Endothelial cell of umbilical vein (primary cell): ENCODE data around the gene ST6GALNAC3. TPM values are rescaled to one million over a fixed set of nuclear protein-coding genes. Genes with fewer than 3 reads are reported as not detected.

ENCODE experiments used
- BruUV-seq: library from RNA; stranded (reverse); fragments of 400-500 nt; replicated peaks from 2 replicates; lab custom pipeline; 2021; lab: Mats Ljungman, UMichigan
- CTCF ChIA-PET: fragments of 300-600, 350-600 bp; sonication (Branson Sonifier 250); formaldehyde crosslinking; loops from one replicate; lab custom pipeline; 2021; ENCODE audit warnings: antibody characterized with exemption, inconsistent platforms; lab: Charles Lee
- POLR2A ChIA-PET: fragments of 300-600, 350-600 bp; sonication (Branson Sonifier 250); formaldehyde crosslinking; loops from one replicate; lab custom pipeline; 2021; ENCODE audit warnings: antibody characterized with exemption, inconsistent platforms; lab: Charles Lee
- DNase-seq: peaks from one replicate; pipeline ENCODE4 v3.0.0-alpha.2; 2011; ENCODE audit warnings: low read depth, low spot score
- FAIRE-seq: peaks from 2 replicates; lab custom pipeline; 2011; peaks lifted over from hg19 to GRCh38; lab: Jason Lieb, UNC
- H2AFZ ChIP-seq: 2 replicates; pipeline ENCODE4 v1.6.0; 2012; ENCODE audit warnings: low read depth, low read length, control low read depth, inconsistent platforms
- H3K27ac ChIP-seq: 2 replicates; pipeline ENCODE4 v1.5.1; 2011; ENCODE audit warnings: low read depth, mild to moderate bottlenecking, control low read depth, low read length, moderate library complexity; ENCODE audit not compliant: insufficient read depth
- H3K27me3 ChIP-seq, 2 experiments: 2 replicates each; pipeline versions ENCODE4 v1.6.0 to v1.6.1; 2011; ENCODE audit warnings: low read length in 2 of 2, mixed read lengths in 1 of 2; ENCODE audit not compliant: control insufficient read depth in 2 of 2, insufficient read depth in 2 of 2
- H3K36me3 ChIP-seq, 2 experiments: 2 replicates in 1 of 2; 3 replicates in 1 of 2; pipeline ENCODE4 v1.5.1; 2011; ENCODE audit warnings: low read length in 2 of 2, mild to moderate bottlenecking in 1 of 2, moderate library complexity in 1 of 2; ENCODE audit not compliant: control insufficient read depth in 2 of 2, insufficient read depth in 2 of 2; ENCODE audit errors: extremely low read depth in 1 of 2
- H3K4me1 ChIP-seq: 3 replicates; pipeline ENCODE4 v1.5.1; 2011; ENCODE audit warnings: mild to moderate bottlenecking, low read length; ENCODE audit not compliant: control insufficient read depth, insufficient read depth; ENCODE audit errors: extremely low read depth
- H3K4me2 ChIP-seq: 2 replicates; pipeline ENCODE4 v1.6.1; 2011; ENCODE audit warnings: low read length, control low read depth, mixed read lengths; ENCODE audit not compliant: insufficient read depth
- H3K4me3 ChIP-seq, 3 experiments: fragments of 200-600 bp in 1 of 3; sonication (generic), shearing (Covaris generic) in 1 of 3; replicated peaks in 1 of 3; 2 replicates each; pipeline ENCODE4 v1.5.1; 2011 to 2016; ENCODE audit warnings: control low read depth in 3 of 3, low read length in 3 of 3, mild to moderate bottlenecking in 2 of 3, inconsistent platforms in 1 of 3, low read depth in 1 of 3, moderate library complexity in 1 of 3; ENCODE audit not compliant: insufficient read depth in 1 of 3
- H3K79me2 ChIP-seq: 2 replicates; pipeline ENCODE4 v1.6.0; 2012; ENCODE audit warnings: low read length, inconsistent platforms; ENCODE audit not compliant: control insufficient read depth, insufficient read depth
- H3K9ac ChIP-seq: replicated peaks from 2 replicates; pipeline ENCODE3; 2011; ENCODE audit warnings: low read length, control low read depth; ENCODE audit not compliant: insufficient read depth; ENCODE audit errors: extremely low read depth
- H3K9me1 ChIP-seq: replicated peaks from 3 replicates; pipeline ENCODE4 v1.6.0; 2011; ENCODE audit warnings: mild to moderate bottlenecking, low read length; ENCODE audit not compliant: control insufficient read depth, insufficient read depth; ENCODE audit errors: extremely low read depth
- H3K9me3 ChIP-seq: replicated peaks from 2 replicates; pipeline ENCODE4 v1.5.1; 2012; ENCODE audit warnings: low read length, inconsistent platforms; ENCODE audit not compliant: control insufficient read depth, insufficient read depth
- H4K20me1 ChIP-seq: replicated peaks from 2 replicates; pipeline ENCODE3; 2011; ENCODE audit warnings: mild to moderate bottlenecking, low read length; ENCODE audit not compliant: control insufficient read depth, insufficient read depth; ENCODE audit errors: extremely low read depth
- EZH2 ChIP-seq: IDR thresholded peaks from 2 replicates; pipeline ENCODE4 v1.6.1; 2012; ENCODE audit warnings: borderline replicate concordance, low read depth, mild to moderate bottlenecking, moderate library complexity, low read length, inconsistent platforms; ENCODE audit not compliant: severe bottlenecking
- FOS ChIP-seq: IDR thresholded peaks from 2 replicates; pipeline ENCODE4 v1.6.1; 2011; ENCODE audit warnings: mild to moderate bottlenecking, low read length, moderate library complexity, borderline replicate concordance; ENCODE audit not compliant: insufficient read depth
- GATA2 ChIP-seq: IDR thresholded peaks from 2 replicates; pipeline ENCODE4 v1.7.0; 2011; ENCODE audit warnings: low read depth, mild to moderate bottlenecking, moderate library complexity, mixed read lengths, low read length; ENCODE audit not compliant: insufficient read length, insufficient read depth
- JUN ChIP-seq: IDR thresholded peaks from 2 replicates; pipeline ENCODE4 v1.6.1; 2011; ENCODE audit warnings: borderline replicate concordance, low read depth; ENCODE audit not compliant: insufficient read length, insufficient read depth
- MAX ChIP-seq: IDR thresholded peaks from 2 replicates; pipeline ENCODE4 v1.6.1; 2011; ENCODE audit not compliant: insufficient read depth, insufficient read length
- MYC ChIP-seq: IDR thresholded peaks from one replicate; pipeline ENCODE4 v1.6.1; 2011; ENCODE audit warnings: mild to moderate bottlenecking, low read depth, low read length
- POLR2A ChIP-seq: IDR thresholded peaks from 2 replicates; pipeline ENCODE4 v1.6.1; 2012; ENCODE audit warnings: low read depth, mild to moderate bottlenecking, control low read depth, low read length
- POLR2AphosphoS5 ChIP-seq: IDR thresholded peaks from 2 replicates; pipeline ENCODE4 v1.6.1; 2012; ENCODE audit warnings: low read depth, mild to moderate bottlenecking, control low read depth, low read length, moderate library complexity; ENCODE audit not compliant: insufficient read depth
- dilution Hi-C: fragments of 300-500 bp; cut with MboI; formaldehyde crosslinking; loops from one replicate; pipeline ENCODE4 v1.15.0; 2019; ENCODE audit warnings: low sequenced_read_pairs; ENCODE audit not compliant: extremely low pct_ligation_motif_present
- intact Hi-C: fragments of 100-400 bp; cut with micrococcal nuclease; formaldehyde crosslinking; loops from one replicate; pipeline ENCODE4 v1.10.0; 2022
- polyA plus RNA-seq, 4 experiments: library from polyadenylated mRNA; depleted of rRNA in 3 of 4; stranded (reverse) in 3 of 4; unstranded in 1 of 4; fragments of >200 nt; gene quantifications; 2 replicates each; pipeline versions ENCODE4 v1.2.1 to v1.2.3, GENCODE V29; 2011 to 2012; ENCODE audit warnings: missing spikeins in 1 of 4
- total RNA-seq: library from RNA; stranded (reverse); gene quantifications from 2 replicates; pipeline ENCODE4 v1.2.3, GENCODE V29; 2021
- TF ChIP-seq, protein P1 (sequence below), 2 donors: IDR thresholded peaks; 1 replicate in 1 of 2; 2 replicates in 1 of 2; pipeline ENCODE4 v1.5.1; 2011; ENCODE audit warnings: low read length in 2 of 2, mild to moderate bottlenecking in 2 of 2, moderate library complexity in 2 of 2, control low read depth in 1 of 2, inconsistent platforms in 1 of 2, low read depth in 1 of 2; ENCODE audit not compliant: insufficient read depth in 1 of 2; ENCODE audit errors: extremely low read depth in 1 of 2

The ST6GALNAC3 gene
- total and polyA plus RNA-seq, 2 donors (not counting 3 experiments of a cell fraction or from before 2014, with no cell fraction given) = 7.6 to 48.3 TPM

DNA sequence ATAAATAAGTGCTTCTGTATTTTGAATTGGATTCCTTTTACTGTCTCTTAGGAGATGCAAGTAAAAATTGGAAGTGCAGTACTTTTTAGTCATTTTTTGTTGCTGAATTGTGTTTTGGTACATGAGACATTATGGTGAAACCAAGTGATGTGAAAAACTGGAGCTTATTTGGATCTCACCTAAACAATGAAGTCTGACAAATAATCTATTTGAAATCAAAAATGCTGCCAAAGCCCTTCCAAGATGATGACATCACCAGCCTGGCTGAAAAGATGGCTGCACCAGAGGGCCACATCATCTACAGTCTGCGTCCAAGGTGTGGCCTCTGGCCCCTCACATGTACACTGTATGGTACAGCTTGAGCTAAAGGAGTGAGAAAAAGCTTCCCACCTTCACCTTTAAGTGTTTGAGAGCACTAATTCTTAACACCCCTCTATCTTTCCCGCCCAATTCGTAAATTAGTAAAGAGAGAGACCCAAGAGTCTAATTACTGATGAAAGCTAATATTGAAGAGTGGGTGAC, 600.2 kb downstream of the ST6GALNAC3 start:
- H3K9me3 ChIP-seq = no peaks in the 10 kb centered on the region
- H3K4me3 ChIP-seq = no peak overlapping the region
- no peak overlapping the region for H3K27ac ChIP-seq
- no peak overlapping the region for H3K4me2 ChIP-seq
- H3K9me1 ChIP-seq = no peaks in the 10 kb centered on the region
- intact Hi-C loops = no loop called here
- no peak for TF ChIP-seq POLR2A
- TF ChIP-seq GATA2 = no peak
- TF ChIP-seq FOS = no peak
- no peak for TF ChIP-seq JUN
- no peak for TF ChIP-seq EZH2
- TF ChIP-seq MAX = no peak
- TF ChIP-seq MYC = no peak
- TF ChIP-seq, protein P1, sequence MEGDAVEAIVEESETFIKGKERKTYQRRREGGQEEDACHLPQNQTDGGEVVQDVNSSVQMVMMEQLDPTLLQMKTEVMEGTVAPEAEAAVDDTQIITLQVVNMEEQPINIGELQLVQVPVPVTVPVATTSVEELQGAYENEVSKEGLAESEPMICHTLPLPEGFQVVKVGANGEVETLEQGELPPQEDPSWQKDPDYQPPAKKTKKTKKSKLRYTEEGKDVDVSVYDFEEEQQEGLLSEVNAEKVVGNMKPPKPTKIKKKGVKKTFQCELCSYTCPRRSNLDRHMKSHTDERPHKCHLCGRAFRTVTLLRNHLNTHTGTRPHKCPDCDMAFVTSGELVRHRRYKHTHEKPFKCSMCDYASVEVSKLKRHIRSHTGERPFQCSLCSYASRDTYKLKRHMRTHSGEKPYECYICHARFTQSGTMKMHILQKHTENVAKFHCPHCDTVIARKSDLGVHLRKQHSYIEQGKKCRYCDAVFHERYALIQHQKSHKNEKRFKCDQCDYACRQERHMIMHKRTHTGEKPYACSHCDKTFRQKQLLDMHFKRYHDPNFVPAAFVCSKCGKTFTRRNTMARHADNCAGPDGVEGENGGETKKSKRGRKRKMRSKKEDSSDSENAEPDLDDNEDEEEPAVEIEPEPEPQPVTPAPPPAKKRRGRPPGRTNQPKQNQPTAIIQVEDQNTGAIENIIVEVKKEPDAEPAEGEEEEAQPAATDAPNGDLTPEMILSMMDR (IDR thresholded peaks at IDR 0.05; ENCODE audit: extremely low read depth in 1 of 2, insufficient read depth in 1 of 2, low read depth in 1 of 2, low read length in 2 of 2) = no peak
- TF ChIP-seq POLR2AphosphoS5 = no peak
- FAIRE-seq (no peak), DNase-seq (no peak)
- ChIA-PET CTCF (no interaction called here), POLR2A (no interaction called here)
- no peaks in the 10 kb centered on the region for H3K4me1 ChIP-seq
- H3K36me3 ChIP-seq = no peaks in the 10 kb centered on the region
- dilution Hi-C loops = no loop called here
- H3K79me2 ChIP-seq = no peaks in the 10 kb centered on the region
- H3K27me3 ChIP-seq = peaks cover 2 to 5% of the 10 kb centered on the region in 2 experiments
- no peaks in the 10 kb centered on the region for H4K20me1 ChIP-seq
- H3K9ac ChIP-seq = no peak overlapping the region
- BruUV-seq = no TSS peak
- no peak overlapping the region for H2AFZ ChIP-seq
